Skeletal muscle cell (primary cell): ENCODE measurements around the gene GRPEL2.
A peak's percentile ranks its signal among the peaks of the same experiment; 100 is the strongest.

Experiments
- DNase-seq: peaks from one replicate; pipeline ENCODE4 v3.0.0-alpha.2; 2010; ENCODE audit warnings: low read depth
- H3K4me3 ChIP-seq: 2 replicates; pipeline ENCODE4 v1.5.1; 2011; ENCODE audit warnings: low read depth, mild to moderate bottlenecking, control low read depth, low read length, moderate library complexity

Gene GRPEL2

GRCh38 chr5:149345147-149345891, at the start of gene GRPEL2:
TSS of gene GRPEL2 (plus strand) at chr5:149345499. CDS start at chr5:149345540, 41 bp downstream.
- DNase-seq: peak; percentile 89
- H3K4me3 ChIP-seq: peak within 1 kb of the TSS; percentile 90

- no peak for DNase-seq
- no peak overlapping the region for H3K4me3 ChIP-seq
Observed at GRCh38 chr5:149297340-149298025, 47.8 kb upstream of the GRPEL2 start.

- no peak for DNase-seq
- no peak overlapping the region for H3K4me3 ChIP-seq
Observed at GRCh38 chr5:149298163-149298562, 47.1 kb upstream of the GRPEL2 start.

DNA sequence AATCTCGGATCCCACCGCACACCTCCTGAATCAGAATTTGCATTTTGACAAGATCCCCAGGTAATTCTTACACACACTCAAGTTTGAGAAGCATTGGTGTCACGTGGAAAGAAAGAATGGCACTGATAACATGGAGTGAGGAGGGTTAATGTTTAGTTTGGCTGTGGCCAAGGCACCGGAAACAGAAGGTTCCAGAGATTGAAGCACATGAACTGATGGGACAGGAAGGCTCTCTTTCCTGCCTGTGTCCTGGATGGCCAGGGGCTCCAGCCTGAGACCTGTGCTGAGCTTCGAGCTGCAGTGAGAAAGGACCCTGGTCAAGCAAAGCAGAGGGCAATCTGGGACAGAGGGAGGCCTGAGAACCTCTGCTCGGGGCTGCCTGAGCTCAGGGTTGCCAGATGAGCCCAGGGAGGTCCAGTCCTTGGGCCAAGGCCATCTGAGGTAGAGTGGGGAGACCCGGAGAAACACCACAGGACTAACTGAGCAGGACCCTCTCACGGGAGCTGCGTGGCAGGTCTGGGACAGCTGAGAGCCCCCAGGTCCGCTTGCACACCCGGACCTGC, 46.4 kb upstream of the GRPEL2 start:
- no peak for DNase-seq

DNA sequence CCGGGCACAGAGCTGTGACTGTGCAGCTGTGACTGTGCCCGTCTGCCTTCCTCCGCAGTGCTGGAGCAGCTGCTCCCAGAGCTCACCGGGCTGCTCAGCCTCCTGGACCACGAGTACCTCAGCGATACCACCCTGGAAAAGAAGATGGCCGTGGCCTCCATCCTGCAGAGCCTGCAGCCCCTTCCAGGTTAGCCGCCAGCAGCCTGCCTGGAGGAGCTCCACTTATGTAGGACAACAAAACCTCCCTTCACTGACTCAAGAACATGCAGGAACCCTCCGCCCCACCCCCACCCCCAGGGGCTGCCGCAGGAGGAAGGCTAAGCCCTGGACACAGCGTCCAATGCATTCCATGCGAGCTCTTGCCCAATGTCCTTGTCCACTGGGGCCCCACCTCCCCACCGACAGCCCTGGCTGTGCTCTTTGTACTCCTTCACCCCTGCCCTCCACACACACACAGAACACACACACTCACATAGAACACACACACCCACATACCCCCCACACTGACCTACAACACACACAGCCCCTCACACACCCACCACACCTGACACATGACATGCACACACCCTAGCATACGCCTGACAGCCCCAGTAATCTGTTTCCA, 45.7 kb upstream of the GRPEL2 start:
- H3K4me3 ChIP-seq: no peak overlapping the region
- DNase-seq: no peak

More for the DNA sequence above, 46.4 kb upstream of the GRPEL2 start:
- H3K4me3 ChIP-seq: no peak overlapping the region

DNA sequence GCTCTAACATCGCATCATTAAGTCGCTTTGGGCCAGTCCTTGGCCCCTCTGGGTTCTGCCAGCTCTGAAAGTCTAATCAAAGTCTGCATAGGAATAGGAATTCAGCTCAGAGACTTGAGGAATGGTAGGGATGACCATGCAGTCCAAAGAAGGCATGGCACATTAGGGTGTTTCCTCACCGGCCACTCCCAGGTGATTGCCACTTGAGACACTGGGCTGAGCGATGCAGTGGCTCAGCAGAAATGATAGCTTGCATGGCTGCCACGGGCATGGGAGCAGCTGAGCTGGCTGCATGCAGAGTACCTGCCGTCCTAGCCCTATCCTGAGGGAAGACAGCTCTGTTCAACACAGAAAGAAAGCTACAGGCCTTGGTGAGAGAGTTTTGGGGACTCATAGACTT, 44.9 kb upstream of the GRPEL2 start:
- no peak overlapping the region for H3K4me3 ChIP-seq
- no peak for DNase-seq

DNA sequence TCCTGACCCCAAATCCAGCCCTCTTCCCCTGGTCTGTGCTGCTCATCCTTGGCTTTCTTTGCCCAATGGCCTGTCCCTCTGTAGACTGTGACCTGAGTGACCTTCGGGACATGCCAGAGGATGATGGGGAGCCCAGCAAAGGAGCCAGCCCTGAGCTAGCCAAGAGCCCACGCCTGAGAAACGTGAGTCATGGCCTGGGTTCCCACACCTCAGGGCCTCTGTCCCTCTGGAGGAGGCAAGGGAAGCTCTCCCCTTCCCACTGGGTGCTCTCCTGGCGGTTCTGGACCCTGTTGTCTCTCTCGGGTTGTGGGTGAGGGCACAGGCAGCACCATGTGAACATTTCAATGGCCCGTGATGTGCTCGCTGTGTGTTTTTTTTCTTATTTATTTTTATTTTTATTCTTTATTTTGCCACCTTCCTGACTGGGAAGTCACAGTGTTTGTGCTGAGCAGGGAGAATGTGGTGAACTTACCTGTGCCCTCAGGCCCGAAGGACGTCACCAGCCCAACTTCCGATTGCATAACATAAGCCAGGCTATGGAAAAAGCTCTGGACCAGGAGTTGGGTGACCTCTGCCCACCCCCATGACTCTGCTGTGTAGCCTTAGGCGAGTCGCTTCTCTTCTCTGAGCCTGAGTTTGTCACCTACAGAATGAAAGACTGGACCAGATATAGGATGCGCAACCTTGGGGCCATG, 44.1 kb upstream of the GRPEL2 start:
- no peak overlapping the region for H3K4me3 ChIP-seq
- DNase-seq: no peak

GRCh38 chr5:149301744-149302380, 43.4 kb upstream of the GRPEL2 start:
- no peak for DNase-seq
- no peak overlapping the region for H3K4me3 ChIP-seq

DNA sequence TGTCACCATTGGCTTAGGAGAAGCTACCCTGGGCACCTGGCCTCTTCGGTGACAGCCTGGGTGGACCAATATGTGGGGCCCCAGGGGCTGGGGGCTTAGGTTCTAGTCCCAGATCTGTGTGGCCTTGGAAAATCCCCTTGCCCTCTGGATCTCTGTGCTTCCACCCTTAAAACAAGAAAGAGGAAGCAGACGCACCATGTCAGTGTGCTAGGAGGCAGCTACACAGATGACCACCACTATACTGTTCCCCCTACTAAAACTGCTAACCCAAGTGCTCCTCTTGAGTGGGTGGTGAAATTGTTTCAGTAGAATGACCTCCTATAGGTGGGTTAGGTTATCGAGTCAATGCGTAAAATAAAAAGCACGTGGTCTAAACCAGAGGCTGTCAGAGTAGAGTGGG, 42.7 kb upstream of the GRPEL2 start:
- no peak overlapping the region for H3K4me3 ChIP-seq
- no peak for DNase-seq

- no peak for DNase-seq
- no peak overlapping the region for H3K4me3 ChIP-seq
Observed at GRCh38 chr5:149303210-149303609, 42.1 kb upstream of the GRPEL2 start.

DNA sequence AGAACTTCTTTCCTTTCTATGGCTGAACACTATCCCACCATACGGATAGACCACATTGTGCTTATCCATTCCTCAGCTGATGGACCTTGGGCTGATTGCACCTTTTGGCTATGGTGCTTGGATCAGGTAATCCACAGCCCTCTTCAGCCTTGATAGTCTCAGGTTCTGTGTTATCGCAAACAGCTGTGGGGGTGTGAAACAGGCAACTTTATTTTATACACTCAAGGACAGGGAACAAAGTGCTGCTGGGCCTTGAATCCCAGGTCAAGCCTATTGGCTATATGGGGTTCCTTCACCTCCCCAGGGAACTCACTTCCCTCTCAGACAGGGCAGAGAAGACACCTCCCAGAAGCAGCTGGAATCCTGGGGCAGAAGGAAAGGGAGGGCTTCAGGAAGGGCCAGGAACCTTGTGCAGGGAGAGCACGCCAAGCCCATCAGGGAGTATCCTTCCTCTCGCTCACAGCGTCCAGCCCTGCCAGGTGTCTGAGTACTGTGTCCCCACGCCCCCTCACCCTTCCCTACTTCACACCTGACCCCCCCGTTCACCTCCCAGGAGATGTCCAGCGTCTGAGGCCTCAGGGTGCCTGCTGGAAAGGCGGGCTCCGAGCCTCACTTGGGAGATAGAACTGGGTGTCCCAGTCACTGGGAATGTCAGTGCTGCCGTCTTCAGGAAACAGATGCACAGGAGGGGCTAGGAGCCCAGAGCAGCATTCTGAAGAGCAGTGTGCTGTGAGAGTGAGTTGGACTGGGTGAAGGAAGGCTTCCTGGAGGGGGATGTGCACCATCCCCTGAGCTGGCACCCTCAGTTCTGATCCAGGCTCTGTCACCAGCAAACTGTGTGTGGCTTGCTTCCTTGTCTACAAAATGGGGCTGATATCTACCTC, 40.9 kb upstream of the GRPEL2 start:
- DNase-seq: no peak
- no peak overlapping the region for H3K4me3 ChIP-seq

- H3K4me3 ChIP-seq: no peak overlapping the region
- no peak for DNase-seq
Observed at GRCh38 chr5:149309354-149309753, 35.9 kb upstream of the GRPEL2 start.

- H3K4me3 ChIP-seq: no peak overlapping the region
- no peak for DNase-seq
Observed at GRCh38 chr5:149310488-149310887, 34.8 kb upstream of the GRPEL2 start.

DNA sequence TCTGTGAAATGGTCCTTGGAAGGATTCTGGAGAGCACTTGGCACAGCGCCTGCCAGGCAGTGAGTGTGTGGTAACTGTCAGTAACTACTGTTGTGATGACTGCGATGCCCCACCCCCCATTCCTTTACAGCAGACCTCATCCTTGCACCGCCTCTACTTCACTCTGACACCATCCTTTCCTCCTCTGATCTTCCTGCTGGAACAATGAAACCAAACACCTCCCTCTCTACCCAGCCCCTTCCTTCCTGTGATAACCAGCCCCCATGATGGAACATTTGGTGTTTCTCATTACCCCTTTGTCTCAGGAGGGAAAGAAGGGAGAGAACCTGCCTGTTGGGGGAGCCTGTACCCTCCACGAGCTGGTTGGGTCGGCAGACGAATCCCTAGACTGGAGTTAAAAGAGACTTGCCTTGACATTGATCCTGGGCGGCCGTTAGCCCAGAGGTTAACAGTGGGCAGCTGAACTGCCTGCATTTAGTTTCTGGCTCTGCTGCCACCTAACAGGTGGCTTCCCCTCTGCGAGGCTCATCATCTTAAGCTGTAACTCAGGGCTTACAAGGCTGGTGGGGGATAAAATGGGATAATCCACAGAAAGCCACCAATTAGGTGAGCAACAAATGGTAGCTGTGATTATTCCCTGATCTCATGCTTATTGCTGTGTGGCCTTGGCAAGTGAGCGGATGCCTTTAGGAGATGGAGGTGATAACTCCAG, 34.2 kb upstream of the GRPEL2 start:
- H3K4me3 ChIP-seq: no peak overlapping the region
- DNase-seq: peak; percentile 71

GRCh38 chr5:149313151-149313841, 32.0 kb upstream of the GRPEL2 start:
- H3K4me3 ChIP-seq: no peak overlapping the region
- DNase-seq: no peak

- DNase-seq: no peak
- no peak overlapping the region for H3K4me3 ChIP-seq
Observed at GRCh38 chr5:149314571-149315111, 30.7 kb upstream of the GRPEL2 start.

- H3K4me3 ChIP-seq: no peak overlapping the region
- DNase-seq: no peak
Observed at GRCh38 chr5:149315753-149316152, 29.5 kb upstream of the GRPEL2 start.
